PC-9 (cell line): ENCODE measurements around the gene COL23A1.

Experiments used
- EZH2 ChIP-seq: fragments of 200-600 bp; sonication (generic); IDR thresholded peaks from 2 replicates; pipeline ENCODE4 v1.8.0; 2017; ENCODE audit warnings: antibody characterized with exemption, low read depth
- TF ChIP-seq, protein P1 (sequence below): fragments of 200-600 bp; sonication (generic); conservative IDR thresholded peaks from 2 replicates; pipeline ENCODE4 v1.6.1; 2017; ENCODE audit warnings: mixed run types, antibody characterized with exemption, mild to moderate bottlenecking, moderate library complexity

DNA sequence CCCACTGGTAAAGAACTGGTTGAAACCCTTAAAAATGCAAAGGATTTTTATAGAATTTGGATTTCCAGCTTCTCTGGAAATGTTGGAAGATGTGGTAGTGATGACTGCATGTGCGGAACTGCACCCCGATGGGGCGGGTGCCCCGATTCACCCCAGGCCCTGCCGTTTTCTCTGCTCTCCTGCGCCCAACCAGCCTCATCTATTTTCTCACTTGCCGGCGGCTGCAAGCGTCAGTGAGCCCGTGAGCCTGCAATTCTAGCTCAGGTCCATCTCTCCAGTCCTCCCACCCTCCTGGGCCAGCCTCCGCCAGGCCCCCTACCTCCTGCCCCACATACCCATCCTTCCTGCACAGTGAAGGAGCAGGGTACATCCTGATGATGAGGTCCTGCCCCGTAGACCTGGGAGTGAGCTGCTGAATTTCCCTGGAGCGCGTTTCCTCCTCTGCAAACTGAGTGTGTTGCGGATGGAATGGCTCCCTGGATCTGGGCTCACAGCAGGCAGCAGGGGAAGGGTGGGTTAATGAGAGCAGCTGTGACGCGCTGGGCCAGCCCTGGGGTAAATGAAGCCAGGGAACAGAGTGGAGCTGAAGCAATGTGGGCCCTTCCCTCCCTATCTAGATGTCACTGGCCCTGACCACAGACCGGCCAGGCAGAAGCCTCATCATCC is 311.7 kb downstream of the COL23A1 start:
- TF ChIP-seq, protein P1, sequence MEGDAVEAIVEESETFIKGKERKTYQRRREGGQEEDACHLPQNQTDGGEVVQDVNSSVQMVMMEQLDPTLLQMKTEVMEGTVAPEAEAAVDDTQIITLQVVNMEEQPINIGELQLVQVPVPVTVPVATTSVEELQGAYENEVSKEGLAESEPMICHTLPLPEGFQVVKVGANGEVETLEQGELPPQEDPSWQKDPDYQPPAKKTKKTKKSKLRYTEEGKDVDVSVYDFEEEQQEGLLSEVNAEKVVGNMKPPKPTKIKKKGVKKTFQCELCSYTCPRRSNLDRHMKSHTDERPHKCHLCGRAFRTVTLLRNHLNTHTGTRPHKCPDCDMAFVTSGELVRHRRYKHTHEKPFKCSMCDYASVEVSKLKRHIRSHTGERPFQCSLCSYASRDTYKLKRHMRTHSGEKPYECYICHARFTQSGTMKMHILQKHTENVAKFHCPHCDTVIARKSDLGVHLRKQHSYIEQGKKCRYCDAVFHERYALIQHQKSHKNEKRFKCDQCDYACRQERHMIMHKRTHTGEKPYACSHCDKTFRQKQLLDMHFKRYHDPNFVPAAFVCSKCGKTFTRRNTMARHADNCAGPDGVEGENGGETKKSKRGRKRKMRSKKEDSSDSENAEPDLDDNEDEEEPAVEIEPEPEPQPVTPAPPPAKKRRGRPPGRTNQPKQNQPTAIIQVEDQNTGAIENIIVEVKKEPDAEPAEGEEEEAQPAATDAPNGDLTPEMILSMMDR: no peak
- TF ChIP-seq EZH2: no peak
